HCT116 (cell line): Measurements from ENCODE around the gene C1R.

Source experiments
- FOSL1 ChIP-seq: IDR thresholded peaks from 2 replicates; pipeline ENCODE4 v1.6.1; 2012; ENCODE audit warnings: low read depth
- POLR2A ChIP-seq: IDR thresholded peaks from 2 replicates; pipeline ENCODE4 v1.7.0; 2011; ENCODE audit warnings: borderline replicate concordance; ENCODE audit not compliant: insufficient read depth, insufficient read length; ENCODE audit errors: extremely low read depth
- POLR2AphosphoS5 ChIP-seq: IDR thresholded peaks from 2 replicates; pipeline ENCODE4 v1.6.1; 2011; ENCODE audit warnings: mild to moderate bottlenecking, low read depth, low read length, moderate library complexity
- YY1 ChIP-seq: IDR thresholded peaks from 2 replicates; pipeline ENCODE4 v1.6.1; 2011; ENCODE audit warnings: low read length, low read depth, moderate library complexity, mild to moderate bottlenecking; ENCODE audit not compliant: insufficient replicate concordance; ENCODE audit errors: extremely low read depth
- TF ChIP-seq, protein P1 (sequence below): IDR thresholded peaks from 2 replicates; pipeline ENCODE4 v1.6.1; 2012
- TF ChIP-seq, protein P2 (sequence below), 3 experiments: fragments of 200-600 bp in 1 of 3; sonication (generic) in 1 of 3; IDR thresholded peaks in 2 of 3; conservative IDR thresholded peaks in 1 of 3; 2 replicates each; pipeline ENCODE4 v1.5.1; 2012 to 2017; ENCODE audit warnings: low read depth in 2 of 3, low read length in 2 of 3, antibody characterized with exemption in 1 of 3, borderline replicate concordance in 1 of 3, control low read depth in 1 of 3, mild to moderate bottlenecking in 1 of 3, mixed read lengths in 1 of 3, mixed run types in 1 of 3, moderate library complexity in 1 of 3; ENCODE audit not compliant: insufficient read depth in 1 of 3

GRCh38 chr12:7099290-7099996 is 7.2 kb upstream of the C1R start:
- TF ChIP-seq FOSL1, result no peak
- TF ChIP-seq POLR2AphosphoS5, result no peak
- no peak for TF ChIP-seq YY1
- TF ChIP-seq, protein P1, sequence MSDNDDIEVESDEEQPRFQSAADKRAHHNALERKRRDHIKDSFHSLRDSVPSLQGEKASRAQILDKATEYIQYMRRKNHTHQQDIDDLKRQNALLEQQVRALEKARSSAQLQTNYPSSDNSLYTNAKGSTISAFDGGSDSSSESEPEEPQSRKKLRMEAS, result no peak
- TF ChIP-seq POLR2A, result no peak
- TF ChIP-seq, protein P2, sequence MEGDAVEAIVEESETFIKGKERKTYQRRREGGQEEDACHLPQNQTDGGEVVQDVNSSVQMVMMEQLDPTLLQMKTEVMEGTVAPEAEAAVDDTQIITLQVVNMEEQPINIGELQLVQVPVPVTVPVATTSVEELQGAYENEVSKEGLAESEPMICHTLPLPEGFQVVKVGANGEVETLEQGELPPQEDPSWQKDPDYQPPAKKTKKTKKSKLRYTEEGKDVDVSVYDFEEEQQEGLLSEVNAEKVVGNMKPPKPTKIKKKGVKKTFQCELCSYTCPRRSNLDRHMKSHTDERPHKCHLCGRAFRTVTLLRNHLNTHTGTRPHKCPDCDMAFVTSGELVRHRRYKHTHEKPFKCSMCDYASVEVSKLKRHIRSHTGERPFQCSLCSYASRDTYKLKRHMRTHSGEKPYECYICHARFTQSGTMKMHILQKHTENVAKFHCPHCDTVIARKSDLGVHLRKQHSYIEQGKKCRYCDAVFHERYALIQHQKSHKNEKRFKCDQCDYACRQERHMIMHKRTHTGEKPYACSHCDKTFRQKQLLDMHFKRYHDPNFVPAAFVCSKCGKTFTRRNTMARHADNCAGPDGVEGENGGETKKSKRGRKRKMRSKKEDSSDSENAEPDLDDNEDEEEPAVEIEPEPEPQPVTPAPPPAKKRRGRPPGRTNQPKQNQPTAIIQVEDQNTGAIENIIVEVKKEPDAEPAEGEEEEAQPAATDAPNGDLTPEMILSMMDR (IDR thresholded peaks at IDR 0.05 in 2 of 3, conservative IDR thresholded peaks at IDR 0.05 in 1 of 3; ENCODE audit: borderline replicate concordance in 1 of 3, insufficient read depth in 1 of 3, low read depth in 2 of 3, low read length in 2 of 3), result no peak
